Measurements from ENCODE around the gene GBP5.
"Not testable (repeated sequence)": the region's sequence is repeated elsewhere in the genome, so short reads cannot be mapped to it uniquely, and the experiment has no call there.

GBP5 gene, protein sequence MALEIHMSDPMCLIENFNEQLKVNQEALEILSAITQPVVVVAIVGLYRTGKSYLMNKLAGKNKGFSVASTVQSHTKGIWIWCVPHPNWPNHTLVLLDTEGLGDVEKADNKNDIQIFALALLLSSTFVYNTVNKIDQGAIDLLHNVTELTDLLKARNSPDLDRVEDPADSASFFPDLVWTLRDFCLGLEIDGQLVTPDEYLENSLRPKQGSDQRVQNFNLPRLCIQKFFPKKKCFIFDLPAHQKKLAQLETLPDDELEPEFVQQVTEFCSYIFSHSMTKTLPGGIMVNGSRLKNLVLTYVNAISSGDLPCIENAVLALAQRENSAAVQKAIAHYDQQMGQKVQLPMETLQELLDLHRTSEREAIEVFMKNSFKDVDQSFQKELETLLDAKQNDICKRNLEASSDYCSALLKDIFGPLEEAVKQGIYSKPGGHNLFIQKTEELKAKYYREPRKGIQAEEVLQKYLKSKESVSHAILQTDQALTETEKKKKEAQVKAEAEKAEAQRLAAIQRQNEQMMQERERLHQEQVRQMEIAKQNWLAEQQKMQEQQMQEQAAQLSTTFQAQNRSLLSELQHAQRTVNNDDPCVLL

DNA sequence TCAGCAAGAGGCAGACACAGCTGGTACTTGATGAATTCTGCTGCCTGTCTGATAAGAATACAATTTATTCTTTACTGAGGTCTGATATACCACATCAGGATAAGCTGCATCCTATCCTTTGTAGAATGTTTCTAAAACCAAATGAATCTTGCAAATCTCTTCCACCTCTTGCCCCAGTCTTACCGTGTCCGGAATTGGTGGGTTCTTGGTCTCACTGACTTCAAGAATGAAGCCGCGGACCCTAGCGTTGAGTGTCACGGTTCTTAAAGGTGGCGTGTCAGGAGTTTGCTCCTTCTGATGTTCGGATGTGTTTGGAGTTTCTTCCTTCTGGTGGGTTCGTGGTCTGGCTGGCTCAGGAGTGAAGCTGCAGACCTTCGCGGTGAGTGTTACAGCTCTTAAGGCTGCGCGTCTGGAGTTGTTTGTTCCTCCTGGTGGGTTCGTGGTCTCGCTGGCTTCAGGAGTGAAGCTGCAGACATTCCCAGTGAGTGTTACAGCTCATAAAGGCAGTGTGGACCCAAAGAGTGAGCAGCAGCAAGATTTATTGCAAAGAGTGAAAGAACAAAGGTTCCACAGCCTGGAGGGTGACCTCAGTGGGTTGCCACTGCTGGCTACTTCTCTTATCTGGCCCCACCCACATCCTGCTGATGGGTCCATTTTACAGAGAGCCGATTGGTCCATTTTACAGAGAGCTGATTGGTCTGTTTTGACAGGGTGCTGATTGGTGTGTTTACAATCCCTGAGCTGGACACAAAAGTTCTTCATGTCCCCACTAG is at the start of gene GBP5:
Gene GBP5, minus strand, starts transcription at position 592 of the 773 bp plus-strand sequence. CDS start 3,305 bp downstream, outside the sequence.
- peak; percentile 72 for DNase-seq

DNA sequence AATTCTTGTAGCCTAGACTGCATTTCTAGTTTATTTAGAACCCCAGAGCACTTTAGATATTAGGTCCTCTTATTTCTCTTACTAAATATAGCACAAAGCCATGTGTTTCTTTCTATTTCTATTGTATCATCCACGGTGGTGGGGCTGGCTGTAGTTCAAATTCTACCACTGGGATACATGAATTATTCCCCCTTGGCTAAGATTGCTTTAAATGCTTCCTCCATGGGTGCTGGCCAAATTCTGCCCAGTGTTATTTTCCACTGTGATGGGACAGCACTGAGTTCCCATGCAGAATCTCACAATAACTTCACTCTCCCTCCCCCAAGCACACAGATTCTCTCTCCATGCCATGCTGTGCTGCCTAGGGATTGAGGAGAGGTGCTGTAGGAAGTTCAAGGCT is 49.7 kb upstream of the GBP5 start:
- no peak for DNase-seq

DNA sequence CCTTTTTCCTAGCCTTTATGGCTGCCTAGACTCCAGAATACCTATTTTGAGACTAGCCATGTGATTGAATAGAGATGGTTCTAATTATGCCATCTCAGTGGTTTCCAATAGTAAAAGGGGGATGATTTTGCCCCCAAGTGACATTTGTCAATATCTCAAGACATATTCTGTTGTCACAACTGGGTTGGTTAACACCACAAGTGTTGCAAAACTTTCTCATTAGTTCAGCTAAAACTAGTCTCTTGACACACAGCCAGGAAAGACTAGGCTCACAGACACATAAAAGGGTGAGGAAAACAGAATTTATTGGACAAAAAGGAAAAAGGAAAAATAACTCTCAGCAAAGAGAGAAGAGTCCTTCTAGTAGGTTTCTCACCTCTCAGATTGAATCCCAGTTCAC is 39.9 kb upstream of the GBP5 start:
- DNase-seq: no peak

DNA sequence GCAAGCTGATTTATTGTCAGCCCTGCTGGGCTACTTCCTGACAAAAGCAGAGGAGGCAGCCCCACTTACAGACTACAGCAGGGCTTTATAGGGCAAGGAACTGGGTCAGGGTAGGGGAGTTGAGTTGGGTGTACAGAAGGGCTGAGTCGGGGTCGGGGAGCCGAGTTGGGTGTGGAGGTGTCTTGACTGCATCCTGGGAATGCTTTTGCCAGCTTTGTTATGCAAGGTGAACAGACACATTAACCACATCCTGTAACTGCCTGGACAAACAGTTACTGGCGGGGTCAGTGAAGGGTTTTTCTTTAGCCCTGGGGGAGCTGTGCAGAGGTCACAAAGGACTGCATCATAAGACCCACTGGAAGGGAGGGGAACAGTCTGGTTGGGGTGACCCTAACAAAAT is 39.1 kb upstream of the GBP5 start:
- no peak for DNase-seq

DNA sequence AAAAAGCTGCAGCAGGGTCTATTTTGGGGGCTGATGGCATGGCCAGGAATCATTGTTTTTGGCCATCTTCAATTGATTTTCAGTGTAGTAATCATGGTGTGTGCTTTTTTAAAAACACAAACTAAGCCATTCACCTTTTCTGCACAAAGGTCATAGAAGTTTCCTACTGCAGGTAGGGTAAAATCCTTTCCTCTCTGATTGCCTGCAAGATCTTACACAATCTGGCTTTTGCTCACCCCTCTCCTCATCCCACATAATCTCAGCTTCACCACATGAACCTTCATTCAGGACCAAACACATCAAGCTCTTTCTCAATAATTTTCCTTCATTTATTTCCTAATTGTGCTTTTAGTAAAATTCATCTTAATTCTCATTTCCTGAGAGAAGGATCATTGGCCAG is 38.3 kb upstream of the GBP5 start:
- no peak for DNase-seq

DNA sequence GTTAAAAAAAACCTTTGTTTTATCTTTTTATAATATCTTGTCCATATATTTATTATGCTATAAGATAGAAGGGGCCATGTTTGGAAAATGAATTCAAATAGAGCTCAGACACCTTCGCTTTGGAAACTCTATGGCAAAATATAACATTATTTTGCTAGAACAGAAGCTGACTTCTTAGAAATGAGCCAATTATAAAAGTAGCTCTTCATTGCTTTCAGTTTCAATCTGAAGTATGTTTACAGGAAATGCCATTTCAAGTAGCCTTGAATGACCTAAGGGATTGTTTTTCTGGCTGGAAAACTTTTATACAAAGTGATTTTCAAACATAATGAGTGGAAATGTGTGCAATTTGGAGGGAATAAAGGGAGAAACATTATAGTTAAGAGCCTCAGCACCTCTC is 37.8 kb upstream of the GBP5 start:
- DNase-seq: no peak

DNA sequence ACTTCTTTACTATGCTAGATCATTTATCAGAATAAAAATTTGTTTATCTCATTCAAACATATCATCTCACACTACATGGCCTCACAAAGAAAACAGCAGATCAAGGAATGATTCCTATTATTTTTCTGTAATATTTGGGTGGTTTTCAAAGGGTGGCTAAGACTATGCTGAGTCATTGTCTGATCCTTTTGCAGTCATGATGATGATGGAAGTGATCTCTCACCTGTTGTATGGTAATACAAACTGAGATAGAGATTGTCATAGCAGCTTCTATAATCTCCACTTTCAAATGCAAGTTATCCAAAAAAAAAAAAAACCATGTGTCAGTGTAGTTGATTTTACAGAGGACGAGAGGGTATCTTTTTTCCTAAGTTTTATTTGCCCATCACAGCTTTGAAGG is 37.2 kb upstream of the GBP5 start:
- DNase-seq: no peak

DNA sequence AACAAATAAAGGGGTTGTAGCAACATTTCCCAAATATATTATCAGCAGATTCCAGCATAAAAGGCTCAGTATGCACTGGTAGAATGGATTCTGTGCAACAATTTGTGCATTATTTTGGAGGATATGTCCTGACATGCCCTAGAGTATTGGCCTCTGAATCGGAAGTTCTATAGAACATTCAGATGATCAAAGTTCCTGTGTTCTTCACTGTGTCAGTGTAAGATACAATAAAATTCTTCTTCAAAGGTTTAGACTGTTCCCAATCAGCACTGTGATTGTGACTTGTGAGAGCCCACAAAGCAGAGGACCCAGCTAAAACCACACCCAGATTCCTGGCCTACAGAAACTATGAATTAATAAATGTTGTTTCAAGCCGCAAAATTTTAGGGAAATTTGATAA is 33.6 kb upstream of the GBP5 start:
- DNase-seq: no peak

DNA sequence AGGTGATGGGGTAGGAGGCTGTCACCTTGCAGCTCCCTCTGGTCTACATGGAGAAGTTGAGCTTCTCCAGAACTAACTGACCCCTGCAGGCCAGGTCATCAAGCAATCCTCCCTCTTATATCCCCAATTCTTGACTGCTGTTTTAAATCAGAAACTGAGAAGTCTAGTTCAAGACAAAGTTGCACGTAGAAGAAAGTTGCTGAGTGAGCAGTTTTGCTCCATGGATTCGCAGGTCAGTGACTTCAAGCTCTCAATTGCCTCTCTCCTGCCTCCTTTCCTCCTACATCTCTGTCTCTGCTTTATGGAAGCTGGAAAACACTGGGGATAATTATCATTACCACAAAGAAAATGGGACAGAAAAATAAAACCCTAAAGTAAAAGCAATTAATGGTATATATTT is 32.8 kb upstream of the GBP5 start:
- no peak for DNase-seq

DNA sequence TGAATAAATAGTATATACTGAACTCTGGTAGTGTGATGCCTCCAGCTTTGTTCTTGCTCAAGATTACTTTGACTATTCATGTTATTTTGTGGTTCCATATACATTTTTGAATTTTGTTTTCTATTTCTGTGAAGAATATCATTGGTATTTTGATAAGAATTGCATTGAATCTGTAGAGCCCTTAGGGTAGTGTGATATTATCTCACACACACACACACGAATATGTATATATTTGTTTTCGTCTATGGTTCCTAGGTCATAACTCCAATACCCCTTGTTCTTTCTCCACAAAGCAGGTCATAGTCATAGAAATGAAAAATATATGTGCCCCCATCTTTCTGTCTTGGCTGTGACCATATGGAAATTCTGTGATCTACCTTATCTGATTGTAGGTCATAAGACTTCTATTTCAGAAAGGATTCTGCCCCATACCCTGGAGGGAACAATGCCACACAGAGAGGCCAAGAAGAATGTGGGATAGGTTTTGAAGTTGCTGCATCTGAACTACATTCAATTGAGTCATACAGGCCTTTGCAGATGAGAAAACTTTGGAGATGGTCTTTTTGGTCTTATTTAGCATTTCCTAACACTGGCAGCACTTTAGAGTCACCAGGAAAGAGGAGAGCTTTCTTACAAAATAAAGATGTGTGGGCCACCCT is 32.0 kb upstream of the GBP5 start:
- DNase-seq: no peak

DNA sequence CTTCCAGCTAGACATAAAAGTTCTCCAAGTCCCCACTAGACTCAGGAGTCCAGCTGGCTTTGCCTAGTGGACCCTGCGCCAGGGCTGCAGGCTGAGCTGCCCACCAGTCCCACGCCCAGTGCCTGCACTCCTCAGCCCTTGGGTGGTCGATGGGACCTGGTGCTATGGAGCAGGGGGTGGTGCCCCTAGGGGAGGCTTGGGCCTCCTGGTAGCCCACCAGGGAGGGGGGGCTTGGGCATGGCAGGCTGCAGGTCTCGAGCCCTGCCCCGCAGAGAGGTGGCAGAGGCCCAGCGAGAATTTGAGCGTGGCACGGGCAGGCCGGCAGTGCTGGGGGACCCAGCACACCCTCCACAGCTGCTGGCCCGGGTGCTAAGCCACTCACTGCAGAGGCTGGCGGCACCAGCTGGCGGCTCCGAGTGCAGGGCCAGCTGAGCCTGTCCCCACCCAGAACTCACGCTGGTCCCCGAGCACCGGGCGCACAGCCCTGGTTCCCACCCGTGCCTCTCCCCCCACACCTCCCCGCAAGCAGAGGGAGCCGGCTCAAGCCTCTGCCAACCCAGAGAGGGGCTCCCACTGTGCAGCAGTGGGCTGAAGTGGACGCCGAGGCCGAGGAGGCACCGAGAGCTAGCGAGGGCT is 30.2 kb upstream of the GBP5 start:
- DNase-seq: no peak

DNA sequence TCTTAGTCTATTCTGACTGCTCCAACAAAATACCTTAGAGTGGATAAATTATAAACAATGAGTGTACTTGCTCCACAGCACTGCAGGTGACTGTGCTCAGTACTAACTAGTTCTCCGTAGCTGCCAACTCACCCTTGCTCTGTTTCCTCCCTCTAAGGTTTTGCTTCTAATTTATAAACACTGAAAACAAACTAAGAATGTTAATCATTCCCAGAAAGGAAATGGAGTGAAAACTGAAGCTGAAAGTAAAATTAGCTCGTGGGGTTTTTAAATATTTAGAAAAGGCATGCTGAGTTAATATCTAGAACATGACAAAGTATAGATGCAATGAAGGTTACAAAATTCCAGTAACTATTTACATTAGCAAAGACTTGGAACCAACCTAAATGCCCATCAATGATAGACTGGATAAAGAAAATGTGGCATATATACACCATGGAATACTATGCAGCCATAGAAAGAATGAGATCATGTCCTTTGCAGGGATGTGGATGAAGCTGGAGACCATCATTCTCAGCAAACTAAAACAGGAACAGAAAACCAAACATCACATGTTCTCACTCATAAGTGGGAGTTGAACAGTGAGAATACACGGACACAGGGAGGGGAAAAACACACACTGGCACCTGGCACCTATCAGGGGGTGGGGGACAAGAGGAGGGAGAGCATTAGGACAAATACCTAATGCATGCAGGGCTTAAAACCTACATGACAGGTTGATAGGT is 27.2 kb upstream of the GBP5 start:
- peak; percentile 61 for DNase-seq

DNA sequence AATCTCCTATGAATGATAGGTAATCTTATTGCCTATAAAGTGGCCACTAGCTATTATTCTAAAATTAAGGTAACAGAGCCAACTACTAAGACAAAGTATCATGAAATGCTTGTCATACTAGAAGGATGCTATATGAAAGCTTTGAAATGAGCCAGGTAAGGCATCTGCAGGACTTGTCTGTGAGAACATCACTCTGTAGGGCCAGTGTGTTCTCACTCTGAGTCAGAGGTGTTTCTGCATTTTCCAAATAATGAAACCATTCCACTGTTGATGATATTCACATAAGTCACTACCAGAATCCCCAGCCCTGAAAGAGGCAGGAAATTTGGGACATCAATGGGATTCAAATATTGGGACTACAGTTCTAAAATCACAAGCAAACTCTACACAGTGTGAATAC is 25.8 kb upstream of the GBP5 start:
- DNase-seq: no peak

DNA sequence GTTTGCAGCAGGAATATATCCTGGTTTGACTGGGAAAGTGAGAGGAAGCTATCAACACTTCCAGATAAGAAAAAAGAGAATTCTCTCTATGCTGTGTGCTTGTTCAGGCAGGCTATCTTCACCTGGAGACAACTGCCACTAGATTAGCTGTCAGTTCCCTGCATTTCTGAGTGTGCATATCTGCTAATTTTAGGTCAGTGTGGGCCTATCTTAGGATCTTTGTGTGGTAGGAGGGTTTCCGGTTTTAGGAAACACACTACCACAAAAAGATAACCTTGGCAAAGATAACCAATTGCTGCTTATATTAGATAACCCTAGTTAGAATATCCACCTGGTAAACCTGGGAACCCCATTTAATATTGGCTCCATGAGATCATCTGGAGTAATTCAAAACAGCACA is 22.5 kb upstream of the GBP5 start:
- DNase-seq: no peak

DNA sequence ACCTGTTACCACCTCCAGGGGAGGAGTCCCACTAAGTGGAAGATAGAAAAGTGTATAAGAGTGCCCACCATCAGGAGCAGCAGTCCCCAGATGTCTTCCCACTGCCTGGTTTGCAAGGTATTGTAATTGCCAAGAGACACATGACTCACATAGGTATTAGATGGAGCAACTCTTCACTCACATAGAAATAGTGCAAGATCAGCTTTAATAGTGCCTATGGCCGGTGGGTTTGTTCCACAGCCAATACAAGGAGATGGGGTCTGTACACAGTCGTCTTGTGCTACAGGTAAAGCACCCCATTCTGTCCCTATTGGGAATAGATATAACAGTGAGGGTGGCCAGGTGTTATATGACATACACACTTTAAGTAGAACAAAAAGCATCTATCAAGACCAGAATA is 18.6 kb upstream of the GBP5 start:
- no peak for DNase-seq

DNA sequence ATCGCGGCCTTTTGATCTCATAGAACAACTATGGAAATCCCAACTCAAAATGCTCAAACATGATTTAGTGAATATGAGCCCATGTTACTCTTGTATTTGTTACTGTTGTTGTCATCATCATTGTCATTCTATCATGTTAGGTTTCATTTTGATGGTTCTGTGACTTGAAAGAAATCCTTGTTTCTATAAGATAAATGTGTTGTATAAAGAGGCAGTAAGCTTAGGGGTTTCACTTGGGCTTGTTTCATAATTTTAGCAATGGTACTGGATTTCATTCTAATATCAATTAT is 15.3 kb upstream of the GBP5 start:
- DNase-seq: no peak

DNA sequence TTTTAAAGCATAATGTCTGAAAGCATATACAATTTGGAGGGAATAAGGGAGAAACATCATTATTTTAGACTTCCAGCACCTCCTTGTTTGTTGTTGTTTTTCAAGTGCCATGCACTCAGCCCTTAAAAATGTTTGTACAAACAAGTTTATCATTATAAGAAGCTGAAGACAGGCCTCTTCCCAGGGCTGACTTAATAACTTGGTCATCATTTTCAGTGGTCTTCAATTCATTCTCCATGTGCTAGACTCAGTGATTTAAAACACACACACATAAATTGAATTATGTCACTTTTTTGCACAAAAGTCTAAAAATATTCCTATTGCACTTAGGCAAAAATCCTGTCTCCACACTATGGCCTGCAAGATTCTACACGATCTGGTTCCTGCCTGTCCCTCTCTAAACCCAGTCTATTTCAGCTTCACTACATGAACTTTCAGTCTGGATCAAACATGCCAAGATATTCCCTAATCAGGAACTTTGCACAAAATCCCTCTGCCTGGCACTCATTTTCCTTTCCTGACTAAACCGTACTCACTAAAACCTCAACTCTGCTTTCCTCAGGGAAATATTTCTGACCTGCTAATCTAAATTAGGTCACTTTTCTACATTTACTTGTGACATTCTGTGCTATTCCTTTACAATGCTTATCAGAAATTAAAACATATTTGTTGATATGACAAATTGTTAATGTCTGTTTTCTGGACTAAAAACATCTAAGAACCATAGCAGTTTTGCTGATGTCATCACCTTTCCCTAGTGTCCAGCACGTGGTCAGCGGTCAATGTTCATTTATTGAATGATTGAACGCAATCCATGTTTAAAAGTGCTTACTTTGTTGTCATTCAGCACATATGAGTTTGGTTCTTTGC is 14.8 kb upstream of the GBP5 start:
- DNase-seq: no peak

DNA sequence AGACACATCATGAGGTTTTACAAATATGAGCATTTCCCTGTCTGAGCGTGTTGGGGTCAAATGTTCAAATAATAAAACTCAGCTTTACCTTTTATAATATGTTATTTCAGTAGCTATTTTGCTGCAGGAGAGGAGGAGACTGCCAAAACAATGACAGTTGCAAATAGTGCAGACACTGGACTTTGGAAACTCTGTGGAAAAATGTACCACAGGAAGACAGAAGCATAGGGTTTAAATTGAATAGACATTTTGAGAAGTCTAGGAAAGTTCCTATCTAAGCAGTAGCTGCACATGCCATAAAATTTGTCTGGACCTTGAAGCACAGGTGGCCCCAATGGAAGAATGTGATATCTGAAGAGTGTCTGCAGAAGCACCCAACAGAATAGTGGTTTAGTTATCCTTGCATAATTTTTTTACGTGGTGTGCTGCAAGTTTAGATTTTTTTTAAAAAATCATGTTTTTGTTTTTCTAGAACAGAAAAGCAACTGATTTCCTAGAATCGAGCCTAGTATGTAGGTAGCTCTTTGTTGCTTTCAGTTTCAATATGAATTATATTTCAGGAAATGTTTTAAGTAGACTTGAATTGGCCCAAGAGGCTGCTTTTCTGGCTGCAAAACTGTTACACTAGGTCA is 14.0 kb upstream of the GBP5 start:
- DNase-seq: no peak

DNA sequence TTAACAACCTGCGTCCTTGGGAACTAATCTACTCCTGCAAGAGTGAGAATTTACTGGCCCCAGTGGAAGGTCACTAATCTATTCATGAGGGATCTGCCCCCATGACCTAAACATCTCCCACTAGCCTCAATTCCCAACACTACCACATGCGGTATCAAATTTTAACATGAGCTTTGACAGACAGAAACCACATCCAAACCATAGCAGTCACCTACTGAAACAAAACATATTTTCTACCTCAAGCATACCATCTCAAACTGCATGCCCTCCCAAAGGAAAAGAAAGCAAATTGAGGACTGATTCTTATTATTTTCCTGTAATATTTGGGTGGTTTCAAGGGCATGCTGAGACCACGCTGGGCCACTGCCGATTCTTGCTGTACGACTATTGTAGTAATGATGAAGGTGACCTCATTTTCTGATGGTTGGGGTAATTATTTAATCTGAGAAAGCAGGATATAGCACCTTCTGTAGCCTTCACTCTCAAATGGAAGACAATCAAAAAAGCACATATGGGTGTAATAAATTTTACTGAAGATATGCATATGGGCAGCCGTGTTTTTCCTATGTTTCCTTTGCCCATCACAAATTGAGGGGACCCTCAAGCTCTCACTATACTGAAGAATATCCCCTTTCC is 13.2 kb upstream of the GBP5 start:
- no peak for DNase-seq

DNA sequence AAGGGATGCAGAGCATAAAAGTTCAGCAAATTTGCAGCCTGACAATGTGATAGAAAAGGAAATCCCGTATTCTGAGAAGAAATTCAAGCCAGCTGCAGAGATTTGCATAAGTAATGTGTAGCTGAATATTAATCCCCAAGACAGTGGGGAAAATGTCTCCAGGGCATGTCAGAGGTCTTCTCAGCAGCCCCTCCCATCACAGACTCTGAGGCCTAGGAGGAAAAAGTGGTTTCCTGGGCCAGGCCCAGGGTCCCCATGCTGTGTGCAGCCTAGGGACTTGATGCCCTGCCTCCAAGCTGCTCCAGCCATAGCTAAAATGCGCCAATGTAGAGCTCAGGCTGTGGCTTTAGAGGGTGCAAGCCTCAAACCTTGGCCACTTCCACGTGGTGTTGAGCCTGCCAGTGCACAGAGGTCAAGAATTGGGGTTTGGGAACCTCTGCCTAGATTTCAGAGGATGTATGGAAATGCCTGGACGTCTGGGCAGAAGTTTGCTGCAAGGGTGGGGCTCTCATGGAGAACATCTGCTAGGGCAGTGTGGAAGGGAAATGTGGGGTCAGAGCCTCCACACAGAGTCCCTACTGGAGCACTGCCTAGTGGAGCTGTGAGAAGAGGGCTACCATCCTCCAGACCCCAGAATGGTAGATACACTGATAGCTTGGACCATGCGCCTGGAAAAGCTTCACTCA is 11.6 kb upstream of the GBP5 start:
- not testable (repeated sequence) for DNase-seq
